HFF-Myc (cell line): ENCODE data around the gene INPP5E.

Experiments
- DNase-seq: peaks from one replicate; pipeline ENCODE4 v3.0.0-alpha.2; 2011; ENCODE audit warnings: low read depth; ENCODE audit errors: extremely low read depth
- H3K4me3 ChIP-seq: replicated peaks from 2 replicates; pipeline ENCODE4 v1.5.1; 2011; ENCODE audit warnings: low read depth, mild to moderate bottlenecking, control low read depth, low read length
- CTCF ChIP-seq: IDR thresholded peaks from 2 replicates; pipeline ENCODE4 v1.5.1; 2012; ENCODE audit warnings: mild to moderate bottlenecking, low read depth, low read length, control low read depth; ENCODE audit errors: missing control alignments

Gene INPP5E

GRCh38 chr9:136383436-136383835, 56.2 kb downstream of the INPP5E start:
- DNase-seq = no peak
- no peak overlapping the region for H3K4me3 ChIP-seq
- no peak for TF ChIP-seq CTCF

DNA sequence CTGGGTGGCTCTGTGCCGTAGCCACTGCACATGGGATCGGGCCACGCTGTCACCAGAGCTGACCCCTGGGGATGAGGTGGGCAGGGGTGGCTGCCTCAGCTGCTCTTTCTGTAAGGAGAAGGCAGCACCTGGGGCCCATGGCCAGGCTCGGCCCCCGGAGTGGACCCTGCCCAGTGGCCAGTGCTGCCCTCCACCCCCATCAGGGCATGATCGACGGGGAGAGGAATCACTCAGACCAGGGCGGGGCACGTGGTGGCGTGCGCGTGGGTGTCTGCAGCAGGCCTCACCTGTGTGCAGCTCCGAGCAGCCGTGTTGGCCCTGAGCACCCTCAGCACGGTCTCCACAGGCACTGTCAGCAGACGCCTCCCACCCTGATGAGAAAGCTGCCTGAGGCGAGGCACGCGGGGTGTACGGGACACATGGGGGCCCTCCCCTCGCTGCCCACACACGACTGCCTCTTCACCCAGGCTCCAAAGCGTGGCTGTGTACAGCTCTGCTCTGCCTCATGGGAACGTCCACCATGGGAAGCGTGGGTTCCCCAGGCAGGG, 57.6 kb downstream of the INPP5E start:
- no peak for DNase-seq
- no peak overlapping the region for H3K4me3 ChIP-seq
- TF ChIP-seq CTCF = no peak

- TF ChIP-seq CTCF = no peak
- DNase-seq = no peak
Observed at GRCh38 chr9:136381311-136381710, 58.3 kb downstream of the INPP5E start.

GRCh38 chr9:136380381-136380780, 59.3 kb downstream of the INPP5E start:
- DNase-seq = no peak
- TF ChIP-seq CTCF = no peak

More at GRCh38 chr9:136381311-136381710, 58.3 kb downstream of the INPP5E start:
- no peak overlapping the region for H3K4me3 ChIP-seq

GRCh38 chr9:136379891-136380290, 59.8 kb downstream of the INPP5E start:
- no peak for DNase-seq
- no peak for TF ChIP-seq CTCF

More at GRCh38 chr9:136380381-136380780, 59.3 kb downstream of the INPP5E start:
- no peak overlapping the region for H3K4me3 ChIP-seq

GRCh38 chr9:136379401-136379800, 60.2 kb downstream of the INPP5E start:
- DNase-seq = no peak
- no peak for TF ChIP-seq CTCF
- H3K4me3 ChIP-seq = no peak overlapping the region

More at GRCh38 chr9:136379891-136380290, 59.8 kb downstream of the INPP5E start:
- no peak overlapping the region for H3K4me3 ChIP-seq

DNA sequence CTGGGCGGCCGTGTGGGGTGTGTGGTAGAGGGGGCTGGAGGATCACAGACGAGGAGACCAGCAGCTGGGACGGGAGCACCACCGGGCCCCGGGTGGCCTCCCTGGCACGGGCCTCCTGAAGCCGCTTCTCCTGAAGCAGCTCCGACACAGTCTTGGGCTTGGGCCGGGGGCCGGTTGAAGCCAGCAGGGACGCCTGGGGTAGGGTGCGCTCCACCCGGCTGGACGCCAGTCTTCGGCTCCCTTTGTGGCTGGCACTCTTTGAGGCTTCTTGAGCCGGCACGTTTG, 60.7 kb downstream of the INPP5E start:
- H3K4me3 ChIP-seq = no peak overlapping the region
- TF ChIP-seq CTCF = no peak
- no peak for DNase-seq
